AG04450 (cell line): ENCODE results near the gene VPS52. TPM values are rescaled to one million over a fixed set of nuclear protein-coding genes. Genes with fewer than 3 reads are reported as not detected.
"Not testable (repeated sequence)": the region's sequence is repeated elsewhere in the genome, so short reads cannot be mapped to it uniquely, and the experiment has no call there.

Experiments
- CTCF ChIA-PET: fragments of 300-600, 350-600 bp; formaldehyde crosslinking; extraction: SDS; loops from one replicate; lab custom pipeline; 2022; ENCODE audit warnings: antibody characterized with exemption, inconsistent platforms; lab: Charles Lee
- POLR2A ChIA-PET: fragments of 350-600 bp; formaldehyde crosslinking; extraction: SDS; loops from one replicate; lab custom pipeline; 2021; ENCODE audit warnings: antibody characterized with exemption, inconsistent platforms; lab: Yijun Ruan, JAX
- DNase-seq: peaks from one replicate; pipeline ENCODE4 v3.0.0-alpha.2; 2011; ENCODE audit warnings: low read depth, low spot score
- H3K27ac ChIP-seq: one replicate; pipeline ENCODE4 v1.5.1; 2012; ENCODE audit warnings: low read depth, low read length, control low read depth
- H3K27me3 ChIP-seq: one replicate; pipeline ENCODE4 v1.6.0; 2012; ENCODE audit warnings: low read length; ENCODE audit not compliant: control insufficient read depth, insufficient read depth
- H3K4me3 ChIP-seq: 2 replicates; pipeline ENCODE4 v1.5.1; 2011; ENCODE audit warnings: mild to moderate bottlenecking, low read depth, low read length, control low read depth
- H3K9me3 ChIP-seq: 2 replicates; pipeline ENCODE4 v1.5.1; 2012; ENCODE audit warnings: low read length; ENCODE audit not compliant: control insufficient read depth, insufficient read depth
- polyA plus RNA-seq: library from polyadenylated mRNA; depleted of rRNA; stranded (reverse); fragments of >200 nt; gene quantifications from 2 replicates; pipeline ENCODE4 v1.2.3, GENCODE V29; 2011
- TF ChIP-seq, protein P1 (sequence below): IDR thresholded peaks from 2 replicates; pipeline ENCODE4 v1.5.1; 2011; ENCODE audit warnings: low read depth, low read length, control low read depth, inconsistent platforms

Gene VPS52
- polyA plus RNA-seq, 1 experiment: 58.0 TPM

DNA sequence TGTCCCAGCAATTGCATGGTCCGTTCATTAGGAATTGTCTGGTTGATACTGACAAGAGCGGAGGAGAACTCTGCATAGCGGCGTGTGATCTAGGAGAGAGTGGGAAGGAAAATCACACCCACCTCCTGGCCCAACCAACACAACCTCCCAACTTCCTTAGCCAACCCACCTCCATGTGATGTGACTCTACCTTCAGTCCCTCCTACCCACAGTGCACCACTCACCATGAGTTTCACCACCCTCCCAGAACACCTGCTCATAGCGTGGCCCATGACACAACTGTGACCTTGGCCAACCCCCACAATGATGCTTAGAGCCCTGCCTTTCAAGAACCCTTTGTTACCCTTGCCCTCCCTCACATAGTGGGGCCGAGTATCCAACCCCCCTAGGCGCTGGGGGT, 7.7 kb downstream of the VPS52 start:
- H3K27ac ChIP-seq: no peak overlapping the region
- no peak for DNase-seq
- H3K27me3 ChIP-seq: no peaks in the 10 kb centered on the region
- TF ChIP-seq, protein P1, sequence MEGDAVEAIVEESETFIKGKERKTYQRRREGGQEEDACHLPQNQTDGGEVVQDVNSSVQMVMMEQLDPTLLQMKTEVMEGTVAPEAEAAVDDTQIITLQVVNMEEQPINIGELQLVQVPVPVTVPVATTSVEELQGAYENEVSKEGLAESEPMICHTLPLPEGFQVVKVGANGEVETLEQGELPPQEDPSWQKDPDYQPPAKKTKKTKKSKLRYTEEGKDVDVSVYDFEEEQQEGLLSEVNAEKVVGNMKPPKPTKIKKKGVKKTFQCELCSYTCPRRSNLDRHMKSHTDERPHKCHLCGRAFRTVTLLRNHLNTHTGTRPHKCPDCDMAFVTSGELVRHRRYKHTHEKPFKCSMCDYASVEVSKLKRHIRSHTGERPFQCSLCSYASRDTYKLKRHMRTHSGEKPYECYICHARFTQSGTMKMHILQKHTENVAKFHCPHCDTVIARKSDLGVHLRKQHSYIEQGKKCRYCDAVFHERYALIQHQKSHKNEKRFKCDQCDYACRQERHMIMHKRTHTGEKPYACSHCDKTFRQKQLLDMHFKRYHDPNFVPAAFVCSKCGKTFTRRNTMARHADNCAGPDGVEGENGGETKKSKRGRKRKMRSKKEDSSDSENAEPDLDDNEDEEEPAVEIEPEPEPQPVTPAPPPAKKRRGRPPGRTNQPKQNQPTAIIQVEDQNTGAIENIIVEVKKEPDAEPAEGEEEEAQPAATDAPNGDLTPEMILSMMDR: no peak
- H3K9me3 ChIP-seq: no peaks in the 10 kb centered on the region
- CTCF ChIA-PET: no interaction called here
- POLR2A ChIA-PET: no interaction called here
- no peak overlapping the region for H3K4me3 ChIP-seq

DNA sequence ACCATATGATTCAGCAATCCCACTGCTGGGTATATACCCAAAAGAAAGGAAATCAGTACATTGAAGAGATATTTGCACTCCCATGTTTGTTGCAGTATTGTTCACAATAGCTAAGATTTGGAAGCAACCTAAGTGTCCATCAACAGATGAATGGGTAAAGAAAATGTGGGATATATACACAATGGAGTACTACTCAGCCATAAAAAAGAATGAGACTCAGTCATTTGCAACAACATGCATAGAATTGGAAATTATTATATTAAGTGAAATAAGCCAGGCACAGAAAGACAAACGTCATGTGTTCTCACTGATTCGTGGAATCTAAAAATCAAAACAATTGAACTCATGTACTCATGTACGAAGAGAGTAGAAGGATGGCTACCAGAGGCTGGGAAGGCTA, 9.2 kb downstream of the VPS52 start:
- DNase-seq, H3K27me3 ChIP-seq, H3K9me3 ChIP-seq, H3K4me3 ChIP-seq, H3K27ac ChIP-seq, POLR2A ChIA-PET: not testable (repeated sequence)
- CTCF ChIA-PET: interaction anchor here (0.9 to 2.4 kb wide), 2 partner anchors 14 to 248 kb away, joined by 3 to 10 read pairs; no protein-coding TSS in a partner anchor

DNA sequence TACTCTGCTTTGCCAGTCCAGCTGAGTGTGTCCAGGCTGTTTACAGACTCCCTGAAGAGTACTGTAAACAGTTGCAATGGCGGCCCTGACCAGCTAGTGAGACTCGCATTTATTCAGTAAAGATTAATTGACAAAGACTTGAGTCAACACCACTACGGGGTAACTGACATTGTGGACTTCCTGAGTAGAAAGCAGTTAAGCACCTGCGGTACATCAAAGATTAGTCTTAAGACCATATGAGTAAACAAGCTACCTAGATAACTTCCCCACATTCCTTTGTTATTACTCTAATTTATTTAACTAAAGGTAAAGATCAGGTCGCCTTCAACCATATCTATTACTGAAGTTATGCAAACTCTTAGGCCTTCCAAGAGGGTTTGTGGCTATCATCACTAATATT, 12.6 kb downstream of the VPS52 start:
- no peaks in the 10 kb centered on the region for H3K27me3 ChIP-seq
- CTCF ChIA-PET: no interaction called here
- no peak overlapping the region for H3K27ac ChIP-seq
- H3K4me3 ChIP-seq: no peak overlapping the region
- DNase-seq: no peak
- TF ChIP-seq, protein P1: no peak
- POLR2A ChIA-PET: interaction anchor here (1.9 kb wide), 1 partner anchor 13 kb away, joined by 5 read pairs; the partner anchor contains the start of genes RPS18 and VPS52
- no peaks in the 10 kb centered on the region for H3K9me3 ChIP-seq

DNA sequence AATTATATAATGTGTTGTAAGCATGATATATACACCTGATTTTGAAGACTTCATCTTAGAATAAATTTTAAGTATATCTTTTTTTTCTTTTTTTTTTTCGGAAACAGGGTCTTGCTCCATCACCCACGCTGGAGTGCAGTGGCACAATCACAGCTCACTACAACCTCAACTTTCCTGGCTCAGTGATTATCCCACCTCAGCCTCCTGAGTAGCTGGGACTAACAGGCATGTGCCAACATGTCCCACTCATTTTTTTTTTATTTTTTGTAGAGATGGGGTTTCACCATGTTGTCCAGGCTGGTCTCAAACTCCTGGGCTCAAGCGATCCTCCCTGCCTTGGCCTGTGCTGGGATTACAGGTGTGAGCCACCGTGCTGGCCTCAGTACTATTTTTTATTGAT, 17.1 kb downstream of the VPS52 start:
- no peak overlapping the region for H3K27ac ChIP-seq
- no peak overlapping the region for H3K4me3 ChIP-seq
- no peak for DNase-seq
- TF ChIP-seq, protein P1: no peak
- H3K27me3 ChIP-seq: no peaks in the 10 kb centered on the region
- CTCF ChIA-PET: interaction anchor here (0.8 kb wide), 1 partner anchor 270 kb away, joined by 4 read pairs; no protein-coding TSS in a partner anchor
- POLR2A ChIA-PET: interaction anchor here (0.6 to 1.6 kb wide), 3 partner anchors 17 to 1759 kb away, joined by 3 to 6 read pairs (median 3); partner anchors contain the start of genes RPS18 and VPS52
- no peaks in the 10 kb centered on the region for H3K9me3 ChIP-seq

DNA sequence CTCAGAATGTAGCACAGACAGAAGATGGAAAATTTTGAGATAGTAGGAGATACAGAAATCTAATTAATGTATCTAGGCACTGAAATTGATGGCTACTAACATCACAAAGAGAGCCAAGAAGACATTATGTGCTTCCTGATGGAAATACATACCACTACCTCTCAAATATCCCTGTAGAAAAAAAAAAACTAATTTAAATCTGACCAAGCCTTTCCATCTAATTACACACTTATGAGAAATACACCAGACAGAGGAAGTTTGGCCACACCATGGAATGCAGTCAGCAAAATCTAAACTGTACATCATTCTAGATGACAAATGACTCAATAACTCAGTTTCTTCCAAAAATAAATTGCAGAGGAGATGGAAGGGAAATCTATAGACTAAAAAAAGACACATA, 18.9 kb downstream of the VPS52 start:
- TF ChIP-seq, protein P1: no peak
- Histone ChIP-seq H3K27ac (no peak overlapping the region), H3K27me3 (no peaks in the 10 kb centered on the region)

More for the DNA sequence above, 18.9 kb downstream of the VPS52 start:
- ChIA-PET POLR2A (interaction anchor here (0.7 kb wide), 1 partner anchor 19 kb away, joined by 10 read pairs; the partner anchor contains the start of gene RPS18), CTCF (no interaction called here)
- DNase-seq: no peak
- Histone ChIP-seq H3K9me3 (no peaks in the 10 kb centered on the region), H3K4me3 (no peak overlapping the region)
